Glomerular visceral epithelial cell (primary cell): Measurements from ENCODE around the gene RSF1.
A peak's percentile ranks its signal among the peaks of the same experiment; 100 is the strongest.

Experiments
- DNase-seq: peaks from one replicate; pipeline ENCODE4 v3.0.0-alpha.2; 2016; ENCODE audit errors: extremely low spot score

Gene RSF1

GRCh38 chr11:77748266-77748665 is 72.3 kb downstream of the RSF1 start:
- no peak for DNase-seq

GRCh38 chr11:77747381-77747969 is 73.0 kb downstream of the RSF1 start:
- DNase-seq, result no peak

GRCh38 chr11:77736473-77736872 is 84.0 kb downstream of the RSF1 start:
- DNase-seq, result no peak

GRCh38 chr11:77734890-77735289 is 85.6 kb downstream of the RSF1 start:
- DNase-seq, result no peak

- no peak for DNase-seq
Measured at GRCh38 chr11:77732143-77732542, 88.4 kb downstream of the RSF1 start.

GRCh38 chr11:77730789-77731188 is 89.7 kb downstream of the RSF1 start:
- no peak for DNase-seq

GRCh38 chr11:77729063-77729462 is 91.5 kb downstream of the RSF1 start:
- no peak for DNase-seq

- no peak for DNase-seq
Measured at GRCh38 chr11:77728203-77728786, 92.2 kb downstream of the RSF1 start.

GRCh38 chr11:77726524-77726923 is 94.0 kb downstream of the RSF1 start:
- DNase-seq, result no peak

GRCh38 chr11:77725433-77725832 is 95.1 kb downstream of the RSF1 start:
- no peak for DNase-seq

- DNase-seq, result no peak
Measured at GRCh38 chr11:77724636-77725035, 95.9 kb downstream of the RSF1 start.

GRCh38 chr11:77723024-77723423 is 97.5 kb downstream of the RSF1 start:
- DNase-seq, result no peak

- DNase-seq, result no peak
Measured at GRCh38 chr11:77710358-77710757, 110.2 kb downstream of the RSF1 start.

GRCh38 chr11:77705876-77706579 is 114.5 kb downstream of the RSF1 start:
- DNase-seq, result no peak

GRCh38 chr11:77705195-77705875 is 115.2 kb downstream of the RSF1 start:
- DNase-seq, result peak; percentile 52

GRCh38 chr11:77704029-77704428 is 116.5 kb downstream of the RSF1 start:
- DNase-seq, result no peak

- no peak for DNase-seq
Measured at GRCh38 chr11:77699425-77699824, 121.1 kb downstream of the RSF1 start.

GRCh38 chr11:77698896-77699295 is 121.6 kb downstream of the RSF1 start:
- DNase-seq, result no peak

GRCh38 chr11:77697865-77698264 is 122.7 kb downstream of the RSF1 start:
- no peak for DNase-seq

- DNase-seq, result no peak
Measured at GRCh38 chr11:77695417-77695816, 125.1 kb downstream of the RSF1 start.

GRCh38 chr11:77690649-77691048 is 129.9 kb downstream of the RSF1 start:
- DNase-seq, result no peak

GRCh38 chr11:77687088-77687487 is 133.4 kb downstream of the RSF1 start:
- no peak for DNase-seq

- no peak for DNase-seq
Measured at GRCh38 chr11:77677138-77677537, 143.4 kb downstream of the RSF1 start.
